HCT116 (cell line): Measurements from ENCODE around the gene EPHA2. TPM values are rescaled to one million over a fixed set of nuclear protein-coding genes. Genes with fewer than 3 reads are reported as not detected.

Source experiments
- ATAC-seq: fragments of 200-7000 bp; cut with Tn5 transposase; 2 replicates; pipeline ENCODE4 v1.9.1; 2020; ENCODE audit warnings: mild to moderate bottlenecking, moderate library complexity
- BruUV-seq: library from RNA; stranded (reverse); fragments of 400-500 nt; replicated peaks from 2 replicates; lab custom pipeline; 2021; lab: Mats Ljungman, UMichigan
- CTCF ChIA-PET: fragments of 300-600 bp; sonication (Branson Sonifier 250); formaldehyde crosslinking; loops from one replicate; lab custom pipeline; 2021; ENCODE audit warnings: antibody characterized with exemption; lab: Charles Lee
- POLR2A ChIA-PET: fragments of 300-600, 350-600 bp; sonication (Branson Sonifier 250); formaldehyde crosslinking; loops from one replicate; lab custom pipeline; 2021; ENCODE audit warnings: antibody characterized with exemption; lab: Charles Lee
- RAD21 ChIA-PET, 2 experiments: fragments of 300-600 bp; sonication (Branson Sonifier 250); formaldehyde crosslinking; loops; one replicate each; lab custom pipeline; 2023; ENCODE audit warnings: low total read pairs in 2 of 2; ENCODE audit not compliant: uncharacterized antibody in 2 of 2, unreplicated experiment in 2 of 2, low non-redundant PET in 1 of 2; lab: Charles Lee
- DNase-seq: peaks from one replicate; pipeline ENCODE4 v3.0.0-alpha.2; 2010; ENCODE audit warnings: low read depth, low spot score
- H2AFZ ChIP-seq: fragments of 200-600 bp; shearing (Covaris generic), sonication (generic); 2 replicates; pipeline ENCODE4 v1.6.1; 2017; ENCODE audit warnings: low read depth, mixed run types, mixed read lengths, antibody characterized with exemption, low read length; ENCODE audit not compliant: poor library complexity, severe bottlenecking
- H3K27ac ChIP-seq: 2 replicates; pipeline ENCODE4 v1.5.1; 2012; ENCODE audit warnings: low read depth, low read length
- H3K27me3 ChIP-seq: fragments of 200-600 bp; sonication (generic); 2 replicates; pipeline ENCODE4 v1.6.1; 2016; ENCODE audit warnings: mixed run types, low read length, mixed read lengths; ENCODE audit not compliant: insufficient read depth
- H3K36me3 ChIP-seq, 2 experiments: fragments of 200-500 bp in 1 of 2; fragments of 200-600 bp in 1 of 2; sonication (Bioruptor generic) in 1 of 2; sonication (generic) in 1 of 2; 2 replicates each; pipeline versions ENCODE4 v1.5.1 to v1.6.1; 2014 to 2016; ENCODE audit warnings: low read length in 2 of 2, inconsistent platforms in 1 of 2, mixed read lengths in 1 of 2, mixed run types in 1 of 2; ENCODE audit not compliant: insufficient read depth in 2 of 2, control insufficient read depth in 1 of 2
- H3K4me1 ChIP-seq, 2 experiments: fragments of 200-600 bp in 1 of 2; sonication (generic) in 1 of 2; 2 replicates each; pipeline versions ENCODE4 v1.5.1 to v1.6.1; 2012 to 2017; ENCODE audit warnings: low read length in 2 of 2, inconsistent platforms in 1 of 2, mild to moderate bottlenecking in 1 of 2, mixed read lengths in 1 of 2, mixed run types in 1 of 2, moderate library complexity in 1 of 2; ENCODE audit not compliant: insufficient read depth in 2 of 2, control insufficient read depth in 1 of 2
- H3K4me2 ChIP-seq: fragments of 200-600 bp; sonication (generic); 2 replicates; pipeline ENCODE4 v1.6.1; 2017; ENCODE audit warnings: mixed run types, low read length, mixed read lengths
- H3K4me3 ChIP-seq, 2 experiments: fragments of 200-600 bp in 1 of 2; sonication (generic) in 1 of 2; replicated peaks in 1 of 2; 2 replicates each; pipeline ENCODE4 v1.5.1; 2011 to 2016; ENCODE audit warnings: low read length in 2 of 2, control low read depth in 1 of 2, low read depth in 1 of 2, mild to moderate bottlenecking in 1 of 2, mixed read lengths in 1 of 2, mixed run types in 1 of 2
- H3K79me2 ChIP-seq: fragments of 200-600 bp; sonication (generic); 2 replicates; pipeline ENCODE4 v1.6.1; 2017; ENCODE audit warnings: mild to moderate bottlenecking, mixed run types, low read length, moderate library complexity, mixed read lengths; ENCODE audit not compliant: insufficient read depth
- H3K9ac ChIP-seq: fragments of 200-600 bp; sonication (generic); 2 replicates; pipeline ENCODE4 v1.6.1; 2016; ENCODE audit warnings: low read length, mixed read lengths
- H3K9me2 ChIP-seq: fragments of 200-600 bp; sonication (generic), shearing (Covaris generic); 2 replicates; pipeline ENCODE4 v1.6.1; 2017; ENCODE audit warnings: mixed run types, mild to moderate bottlenecking, moderate library complexity; ENCODE audit not compliant: insufficient read depth
- H3K9me3 ChIP-seq, 2 experiments: fragments of 200-500 bp in 1 of 2; fragments of 200-600 bp in 1 of 2; sonication (Bioruptor generic) in 1 of 2; sonication (generic) in 1 of 2; 2 replicates each; pipeline ENCODE4 v1.6.1; 2014 to 2017; ENCODE audit warnings: low read length in 2 of 2, mixed read lengths in 2 of 2, inconsistent platforms in 1 of 2, low read depth in 1 of 2, mild to moderate bottlenecking in 1 of 2, mixed run types in 1 of 2, moderate library complexity in 1 of 2; ENCODE audit not compliant: control insufficient read depth in 1 of 2, insufficient read depth in 1 of 2
- H4K20me1 ChIP-seq: fragments of 200-600 bp; sonication (generic), shearing (Covaris generic); 2 replicates; pipeline ENCODE4 v1.6.1; 2017; ENCODE audit warnings: mixed run types, mild to moderate bottlenecking, moderate library complexity; ENCODE audit not compliant: insufficient read depth
- CBX3 ChIP-seq: IDR thresholded peaks from 2 replicates; pipeline ENCODE4 v1.6.1; 2012; ENCODE audit warnings: low read depth
- POLR2AphosphoS5 ChIP-seq: IDR thresholded peaks from 2 replicates; pipeline ENCODE4 v1.6.1; 2011; ENCODE audit warnings: mild to moderate bottlenecking, low read depth, low read length, moderate library complexity
- YY1 ChIP-seq: IDR thresholded peaks from 2 replicates; pipeline ENCODE4 v1.6.1; 2011; ENCODE audit warnings: low read length, low read depth, moderate library complexity, mild to moderate bottlenecking; ENCODE audit not compliant: insufficient replicate concordance; ENCODE audit errors: extremely low read depth
- ZBTB33 ChIP-seq: IDR thresholded peaks from 2 replicates; pipeline ENCODE4 v1.6.1; 2011; ENCODE audit warnings: mild to moderate bottlenecking, low read length, moderate library complexity; ENCODE audit not compliant: insufficient replicate concordance; ENCODE audit errors: extremely low read depth
- intact Hi-C: fragments of 100-400 bp; cut with micrococcal nuclease; formaldehyde crosslinking; loops from 2 replicates; pipeline ENCODE4 v1.10.0; 2022
- total RNA-seq: library from RNA; stranded (reverse); gene quantifications from one replicate; pipeline ENCODE4 v1.2.1, GENCODE V29; 2021; ENCODE audit not compliant: unreplicated experiment

EPHA2 gene
- total RNA-seq, 1 experiment from 2014 or later, result 164 TPM

GRCh38 chr1:16181887-16182719, 26.2 kb upstream of the EPHA2 start:
- CTCF ChIA-PET, result interaction anchor here (1.7 to 10.3 kb wide), 2 partner anchors 26 to 102 kb away, joined by 5 to 222 read pairs; partner anchors contain the start of gene EPHA2
- POLR2A ChIA-PET, result interaction anchor here (0.5 to 2.8 kb wide), 9 partner anchors 9 to 38 kb away, joined by 3 to 12 read pairs (median 5); partner anchors contain the start of gene EPHA2

More at GRCh38 chr1:16181887-16182719, 26.2 kb upstream of the EPHA2 start:
- BruUV-seq, result TSS peak; percentile 78
- Histone ChIP-seq H3K36me3 (no peaks in the 10 kb centered on the region), H3K4me3 (peak overlapping the region; percentile 19 to 49), H3K4me1 (peaks cover 74 to 89% of the 10 kb centered on the region in 2 experiments), H3K79me2 (no peaks in the 10 kb centered on the region), H3K9me2 (no peaks in the 10 kb centered on the region), H3K27me3 (no peaks in the 10 kb centered on the region), H3K4me2 (peak overlapping the region; percentile 82), H3K27ac (peak overlapping the region; percentile 94), H3K9ac (peak overlapping the region; percentile 75), H2AFZ (no peak overlapping the region)
- RAD21 ChIA-PET, result interaction anchor here in 1 of 2 experiments (0.6 to 1.5 kb wide), 2 partner anchors 90 to 100 kb away, joined by 3 to 7 read pairs; no protein-coding TSS in a partner anchor
- intact Hi-C loops, result loop anchor here (2.0 to 10.0 kb wide), 2 partner anchors 37 to 177 kb away; partner anchors contain the start of gene SRARP
- peak; percentile 87 for ATAC-seq
- no peak for TF ChIP-seq CBX3
- peak; percentile 51 for TF ChIP-seq YY1
- peak; percentile 69; the same call in 1 of the 2 replicates for TF ChIP-seq POLR2AphosphoS5
- TF ChIP-seq ZBTB33, result peak; percentile 42
- TF ChIP-seq, all 23 proteins: peak for 3
- H4K20me1 ChIP-seq, result no peaks in the 10 kb centered on the region
- peak; percentile 77 for DNase-seq
- no peaks in the 10 kb centered on the region for H3K9me3 ChIP-seq
